HL-60/S4 treated with phorbol 12-myristate 13-acetate at 8.2 ng/mL for 4 days and 3 days (cell line): Measurements from ENCODE around the gene TRPM6.

ENCODE experiments used
- in situ Hi-C: fragments of 300-500 bp; cut with MboI; formaldehyde crosslinking; loops from 2 replicates; pipeline ENCODE4 v1.15.0; 2022; ENCODE audit warnings: low sequenced_read_pairs

Gene TRPM6

DNA sequence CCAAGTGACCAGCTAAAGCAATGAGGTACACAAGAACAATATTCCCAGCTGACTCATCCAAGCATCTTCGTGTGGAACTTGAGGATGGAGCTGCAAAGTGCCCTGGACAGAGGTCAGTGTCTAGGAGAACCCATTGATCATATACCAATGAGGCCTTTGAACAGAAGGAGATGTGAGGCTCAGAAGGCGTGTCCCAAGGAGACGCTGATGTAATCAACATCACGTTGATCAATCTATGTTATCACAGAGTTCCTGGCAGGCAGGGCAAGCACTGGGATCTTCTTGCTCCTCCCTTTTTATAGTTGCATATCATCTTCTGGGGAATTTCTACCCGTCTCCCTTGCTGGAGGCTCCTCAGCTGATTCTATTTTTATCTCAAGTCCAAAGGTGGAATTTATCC lies 163.4 kb downstream of the TRPM6 start:
- in situ Hi-C loops, result no loop called here

DNA sequence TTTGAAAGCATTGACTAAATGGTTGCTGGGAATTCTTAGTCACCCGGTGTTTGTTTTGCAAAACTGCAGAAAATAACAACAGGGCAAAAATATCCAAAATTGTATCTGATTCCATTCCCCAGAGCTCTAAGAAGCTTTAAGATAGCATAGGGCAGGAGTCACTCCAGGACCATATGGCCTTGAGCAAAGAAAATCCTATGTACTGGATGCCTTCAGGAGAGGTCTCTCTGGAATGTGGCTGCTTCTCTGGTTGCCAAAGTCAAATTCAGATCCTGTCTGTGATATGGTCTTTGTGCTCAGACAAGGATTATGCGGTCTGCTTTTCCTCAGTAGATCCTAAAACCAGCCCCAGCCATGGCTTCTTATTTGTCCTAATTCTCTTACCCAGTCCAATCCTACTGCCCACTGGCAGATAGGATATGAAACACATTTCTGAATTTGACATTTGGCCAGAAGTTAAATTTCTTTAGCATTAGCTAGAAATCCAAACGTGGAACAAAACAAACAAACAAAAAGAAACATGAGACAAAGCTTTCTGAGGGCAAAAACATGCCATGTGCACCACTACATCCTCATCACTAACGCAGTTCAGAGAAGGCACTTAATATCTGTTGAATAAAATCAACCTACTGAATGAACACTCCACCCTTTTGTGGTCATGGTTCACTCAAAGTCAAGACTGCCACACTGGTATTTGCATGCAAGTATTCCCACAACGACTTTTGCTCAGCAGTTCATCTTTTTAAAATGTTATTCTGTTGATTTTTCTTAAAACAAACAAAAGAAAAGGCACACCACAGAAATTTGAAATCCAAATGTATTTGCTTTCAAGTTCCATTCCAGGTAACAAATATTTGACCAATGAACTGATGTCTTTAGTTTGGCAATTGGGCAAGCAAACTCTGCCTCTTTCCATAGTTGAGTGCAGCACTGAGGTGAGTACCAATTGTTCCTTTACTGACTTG lies 165.7 kb downstream of the TRPM6 start:
- in situ Hi-C loops, result no loop called here

DNA sequence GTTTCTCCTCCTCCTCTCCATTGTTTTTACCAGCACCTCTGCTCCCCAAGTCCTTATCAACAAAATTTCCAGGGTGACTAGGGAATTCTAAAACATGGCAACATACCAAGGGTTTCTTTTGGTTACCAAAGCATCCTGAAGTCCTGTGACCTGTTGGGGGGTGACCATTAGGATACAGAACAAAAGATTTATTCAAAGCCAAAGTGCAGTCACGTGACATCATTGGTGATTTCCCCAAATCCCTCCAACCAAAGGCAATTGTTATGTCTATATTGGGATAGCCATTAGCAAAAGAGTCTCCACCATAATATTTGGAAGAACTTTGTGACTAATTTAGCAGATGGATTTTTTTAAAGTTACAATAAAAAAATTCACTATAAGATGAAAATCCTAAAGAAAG lies 168.4 kb downstream of the TRPM6 start:
- in situ Hi-C loops, result no loop called here

DNA sequence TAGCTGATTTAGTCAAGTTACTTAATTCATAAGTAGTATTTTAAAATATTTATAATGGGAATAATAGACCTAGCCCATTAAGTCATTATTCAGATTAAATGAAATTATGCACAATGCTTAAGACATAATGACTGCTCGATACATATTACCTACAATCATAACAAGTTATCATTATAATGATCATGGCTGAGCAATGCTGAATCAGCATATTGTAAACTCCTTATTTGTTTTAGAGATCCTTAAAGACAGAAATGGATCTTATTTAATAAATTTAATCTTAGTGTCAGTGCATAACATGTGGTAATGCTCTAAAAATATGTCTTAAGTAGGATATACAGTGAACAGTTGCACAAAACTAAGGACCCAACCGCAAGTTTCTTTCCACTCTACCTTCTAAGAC lies 169.0 kb downstream of the TRPM6 start:
- in situ Hi-C loops, result no loop called here

DNA sequence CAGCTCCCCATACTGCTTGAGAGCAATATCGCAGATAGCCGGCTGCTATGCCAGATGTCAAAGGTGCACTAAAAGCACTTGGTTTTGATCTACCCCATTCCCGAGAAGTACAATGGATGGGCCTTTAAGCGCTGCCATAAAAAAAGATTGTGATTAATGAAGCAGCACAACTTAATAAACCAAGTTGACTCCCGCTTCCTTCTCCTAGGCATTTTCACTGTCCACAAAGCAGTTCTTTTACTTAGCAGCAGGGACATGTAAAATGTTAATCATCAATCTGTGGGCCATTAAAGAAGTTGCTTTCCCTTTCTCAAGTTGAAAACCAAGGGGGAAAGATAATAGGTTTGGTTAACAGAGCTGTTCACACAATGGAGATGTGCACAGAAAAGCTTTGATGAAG lies 176.4 kb downstream of the TRPM6 start:
- in situ Hi-C loops, result no loop called here

DNA sequence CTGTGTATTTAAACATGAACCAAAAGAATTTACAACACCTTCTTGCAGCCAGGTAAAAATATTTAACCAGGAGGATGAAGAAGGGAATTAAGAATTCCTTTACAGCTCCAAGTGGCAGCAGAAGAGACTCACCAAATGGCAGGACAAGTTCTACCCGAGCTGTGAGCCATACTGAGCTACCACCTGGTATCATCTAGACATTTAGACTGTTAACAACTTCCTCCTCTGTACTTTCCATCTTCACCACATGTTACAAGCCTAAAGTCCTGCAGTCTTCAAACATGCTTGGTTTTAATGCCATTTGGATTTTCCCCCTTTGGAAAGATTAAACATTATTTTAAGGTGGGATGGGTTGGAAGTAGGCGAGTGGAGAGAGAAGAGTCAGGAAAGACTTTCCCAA lies 190.2 kb downstream of the TRPM6 start:
- in situ Hi-C loops, result no loop called here

DNA sequence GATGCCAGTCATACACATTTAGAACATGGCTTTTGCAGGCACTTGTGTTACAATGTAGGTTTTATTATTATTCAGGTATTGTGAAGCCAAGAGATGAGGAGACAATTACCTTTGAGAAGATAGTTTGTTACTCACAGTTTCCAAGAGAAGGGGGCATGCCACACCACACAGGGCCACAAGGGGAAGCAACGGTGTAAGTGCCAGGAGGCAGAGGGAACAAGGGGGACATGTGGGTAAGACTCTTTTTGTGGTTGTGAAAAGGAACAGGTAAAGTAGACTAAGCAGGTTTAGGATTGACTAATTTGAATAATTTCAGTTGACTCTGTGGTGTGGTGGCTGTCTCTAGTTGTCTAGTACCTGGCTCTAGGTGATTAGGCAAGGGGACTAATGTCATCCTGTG lies 191.2 kb downstream of the TRPM6 start:
- in situ Hi-C loops, result no loop called here

DNA sequence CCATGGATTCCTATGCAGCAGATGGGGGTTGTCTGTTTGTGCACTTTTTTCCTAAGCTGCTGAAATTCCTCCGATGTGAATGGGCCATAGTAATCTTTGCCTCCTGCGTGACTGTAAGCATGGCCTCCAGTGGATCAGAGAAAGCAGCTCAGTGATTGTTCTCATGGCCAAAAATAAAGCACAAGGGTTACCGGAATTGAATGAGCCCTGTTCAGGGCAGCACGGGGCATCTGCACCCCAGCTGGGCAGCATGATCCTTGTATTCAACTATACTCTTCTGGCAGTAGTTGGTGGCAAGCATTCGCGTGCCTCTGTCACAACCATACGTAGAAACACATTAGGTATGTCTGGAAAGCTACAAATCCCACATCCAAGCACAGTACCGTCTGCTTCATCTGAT lies 196.7 kb downstream of the TRPM6 start:
- in situ Hi-C loops, result no loop called here

DNA sequence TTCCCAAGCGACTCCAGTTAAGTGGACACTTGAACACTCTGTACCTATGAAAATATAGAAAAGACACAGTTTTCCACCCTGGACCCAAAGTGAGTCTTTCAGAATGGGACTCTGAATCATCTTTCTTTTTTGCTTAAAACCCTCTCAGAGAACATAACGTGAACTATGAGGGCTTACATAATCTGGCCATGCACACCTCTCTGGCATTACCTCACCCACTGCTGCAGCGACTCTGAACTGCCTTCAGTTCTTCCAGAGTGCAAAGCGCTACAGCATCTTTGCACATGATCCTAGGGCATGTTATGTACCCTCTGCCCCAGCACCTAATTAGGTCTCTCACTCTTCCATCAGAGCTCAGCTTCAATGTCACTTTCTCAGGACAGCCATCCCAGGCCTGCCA lies 204.4 kb downstream of the TRPM6 start:
- in situ Hi-C loops, result no loop called here

DNA sequence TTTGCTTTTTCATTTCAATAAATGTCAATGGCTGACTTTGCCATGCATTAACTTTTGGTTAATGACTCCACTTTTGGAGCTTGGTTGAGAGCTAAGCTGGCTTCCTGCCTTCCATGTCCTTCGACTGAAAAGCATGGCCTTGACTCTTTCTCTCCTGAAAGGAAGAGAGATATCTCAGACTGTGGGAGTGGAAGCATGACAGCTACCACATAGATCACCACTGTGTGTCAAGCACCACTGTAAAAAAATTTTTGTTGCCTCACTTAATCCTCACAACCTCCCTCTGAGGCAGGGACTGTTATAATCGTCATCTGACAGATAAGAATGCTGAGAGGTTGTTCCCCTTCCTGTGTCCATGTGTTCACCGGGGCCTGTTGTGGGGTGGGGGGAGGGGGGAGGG lies 205.8 kb downstream of the TRPM6 start:
- in situ Hi-C loops, result no loop called here

DNA sequence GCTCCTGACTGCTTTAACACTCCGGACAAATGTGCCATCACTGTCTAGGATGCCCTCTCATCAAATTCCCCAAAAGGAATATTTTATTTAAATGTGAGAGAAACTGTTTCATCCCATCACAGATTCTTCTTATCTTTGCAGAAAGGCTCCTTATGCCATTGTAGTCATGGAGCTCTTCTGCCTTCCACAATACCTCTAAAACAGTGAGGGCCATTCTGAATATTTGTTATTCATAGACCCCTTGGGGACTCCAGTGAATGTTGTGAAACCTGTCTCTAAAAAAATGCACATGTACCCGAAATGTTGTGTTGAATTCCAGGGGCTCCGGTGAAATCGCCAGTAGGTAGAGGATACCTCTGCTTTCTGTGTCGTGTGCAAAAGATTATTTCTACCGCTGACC lies 213.6 kb downstream of the TRPM6 start:
- in situ Hi-C loops, result no loop called here
